Activated CD8-positive, alpha-beta memory T cell treated with anti-CD3 and anti-CD28 coated beads, Interleukin-2, amount 50 U/mL, for 1 hour (primary cell): ENCODE measurements around the gene STIMATE.

ENCODE experiments used
- DNase-seq: peaks from one replicate; pipeline ENCODE4 v3.0.0-alpha.2; 2020; ENCODE audit errors: extremely low read depth

STIMATE gene

DNA sequence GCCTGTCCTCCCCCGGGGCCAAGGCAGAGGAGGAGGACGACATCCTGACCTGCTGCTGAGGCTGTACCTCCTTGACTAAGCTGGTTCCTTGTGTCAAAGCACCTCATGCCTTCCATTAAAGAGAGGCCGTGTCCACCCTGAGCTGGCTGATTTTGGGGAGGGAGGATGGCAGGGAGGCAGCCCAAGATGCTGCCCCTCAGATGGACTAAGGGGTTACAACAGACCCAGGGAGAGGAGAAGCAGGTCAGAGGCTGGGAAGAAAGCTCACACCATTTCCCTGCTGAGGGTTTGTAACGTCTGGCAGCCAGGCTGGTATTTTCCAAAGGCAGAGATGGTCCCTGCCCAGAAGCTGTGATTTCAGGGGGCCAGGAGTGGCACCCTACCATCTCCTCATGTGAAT lies 105.4 kb downstream of the STIMATE start:
- no peak for DNase-seq

DNA sequence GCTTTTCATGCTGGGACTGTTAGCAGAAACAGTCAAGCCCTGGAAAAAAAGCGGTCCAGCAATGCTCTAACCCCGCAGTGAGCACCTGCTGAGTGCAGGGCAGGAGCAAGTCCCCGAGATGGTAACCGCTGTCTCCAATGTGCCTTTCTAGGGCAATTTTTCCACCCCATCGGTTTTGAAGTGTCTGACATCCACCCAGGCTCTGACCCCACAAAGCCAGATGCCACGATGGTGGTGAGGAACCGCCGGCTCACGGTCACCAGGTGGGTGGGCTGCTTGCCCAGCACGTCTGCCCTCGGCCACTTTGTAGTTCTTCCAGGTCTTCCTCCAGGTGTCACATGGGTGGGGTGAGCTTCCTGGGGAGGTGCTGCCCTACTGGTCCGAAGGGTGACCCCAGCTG lies 106.0 kb downstream of the STIMATE start:
- no peak for DNase-seq

DNA sequence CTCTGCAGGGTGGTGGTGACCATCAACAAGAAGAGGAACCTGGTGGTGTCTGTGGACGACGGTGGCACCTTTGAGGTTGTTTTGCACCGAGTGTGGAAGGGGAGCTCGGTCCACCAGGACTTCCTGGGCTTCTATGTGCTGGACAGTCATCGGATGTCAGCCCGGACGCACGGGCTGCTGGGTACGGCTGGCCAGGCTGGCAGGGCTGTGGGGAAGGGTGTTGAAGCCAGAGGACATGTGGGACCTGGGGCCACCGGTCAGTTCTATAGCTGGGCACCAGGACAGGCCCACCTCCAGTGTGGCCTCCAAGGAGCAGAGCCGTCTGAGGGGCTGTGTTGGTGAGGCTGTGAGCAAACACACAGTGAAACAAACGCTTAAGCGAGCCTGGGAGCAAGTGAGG lies 106.6 kb downstream of the STIMATE start:
- no peak for DNase-seq

DNA sequence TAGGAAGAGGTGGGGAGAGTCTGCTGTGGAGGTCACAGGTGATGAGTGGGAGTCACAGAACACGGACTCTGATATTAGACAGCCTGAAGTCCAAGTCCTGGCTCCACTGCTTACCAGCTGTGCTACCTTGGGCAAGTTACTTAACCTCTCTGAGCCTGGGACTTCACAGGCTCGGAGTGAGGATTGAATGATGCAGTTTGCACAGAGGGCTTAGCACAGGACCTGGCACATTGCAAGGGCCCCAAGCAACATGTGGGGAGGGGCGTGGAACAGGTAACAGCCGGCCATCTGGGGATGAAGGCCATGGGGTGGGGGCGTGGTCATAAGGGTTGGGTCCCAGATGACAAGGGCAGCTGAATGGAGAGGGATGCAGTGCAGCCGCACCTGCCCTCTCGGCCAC lies 107.0 kb downstream of the STIMATE start:
- DNase-seq: no peak

DNA sequence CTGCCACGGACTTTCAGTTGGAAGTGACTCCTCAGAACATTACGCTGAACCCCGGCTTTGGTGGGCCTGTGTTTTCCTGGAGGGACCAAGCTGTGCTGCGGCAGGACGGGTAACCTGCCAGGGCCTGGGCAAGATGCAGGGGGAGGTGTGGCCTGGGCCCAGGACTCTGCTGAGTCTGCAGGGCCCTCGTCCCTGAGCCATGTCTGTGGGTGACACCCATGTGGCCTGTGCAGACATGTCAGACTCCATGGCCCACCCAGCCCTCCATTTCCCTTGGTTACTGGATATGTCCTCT lies 107.7 kb downstream of the STIMATE start:
- no peak for DNase-seq

DNA sequence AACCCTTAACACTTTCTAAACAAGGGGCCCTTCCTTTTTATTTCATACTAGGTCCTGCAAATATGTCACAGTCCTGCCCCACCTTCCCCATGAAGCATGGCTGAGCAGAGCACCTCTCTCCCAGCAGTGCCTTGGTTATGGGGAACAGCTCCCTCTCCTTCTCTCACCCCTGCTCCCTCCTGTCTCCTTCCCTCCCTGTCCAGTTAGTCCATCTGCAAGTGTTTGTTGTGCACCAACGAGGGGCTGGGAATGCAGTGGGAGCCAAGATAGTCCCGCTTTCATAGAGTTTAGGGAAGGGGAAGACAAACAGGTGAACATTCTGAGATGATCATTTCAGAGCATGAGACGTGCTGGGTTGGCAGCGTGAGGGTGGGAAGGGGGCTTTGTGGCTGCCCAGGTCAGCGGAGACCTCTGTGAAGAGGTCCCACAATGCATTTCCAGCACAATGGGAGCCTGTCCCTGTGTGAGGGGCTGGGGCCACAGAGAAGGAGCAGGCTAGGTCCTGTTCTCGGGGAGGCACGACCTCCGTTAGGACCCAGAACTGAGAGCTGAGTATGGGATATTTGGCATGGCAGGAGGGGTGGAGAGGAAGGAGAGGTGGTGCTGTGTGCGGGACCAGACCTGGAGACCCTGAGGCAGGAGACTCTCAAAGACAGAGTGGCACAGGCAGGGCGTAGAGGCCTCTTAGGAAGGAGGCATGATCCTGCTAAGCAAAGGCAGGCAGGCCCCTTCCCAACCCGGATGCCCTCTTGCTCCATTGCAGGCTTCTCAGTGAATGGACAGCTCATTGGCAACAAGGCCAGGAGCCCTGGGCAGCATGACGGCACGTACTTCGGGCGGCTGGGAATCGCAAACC lies 108.2 kb downstream of the STIMATE start:
- DNase-seq: no peak

DNA sequence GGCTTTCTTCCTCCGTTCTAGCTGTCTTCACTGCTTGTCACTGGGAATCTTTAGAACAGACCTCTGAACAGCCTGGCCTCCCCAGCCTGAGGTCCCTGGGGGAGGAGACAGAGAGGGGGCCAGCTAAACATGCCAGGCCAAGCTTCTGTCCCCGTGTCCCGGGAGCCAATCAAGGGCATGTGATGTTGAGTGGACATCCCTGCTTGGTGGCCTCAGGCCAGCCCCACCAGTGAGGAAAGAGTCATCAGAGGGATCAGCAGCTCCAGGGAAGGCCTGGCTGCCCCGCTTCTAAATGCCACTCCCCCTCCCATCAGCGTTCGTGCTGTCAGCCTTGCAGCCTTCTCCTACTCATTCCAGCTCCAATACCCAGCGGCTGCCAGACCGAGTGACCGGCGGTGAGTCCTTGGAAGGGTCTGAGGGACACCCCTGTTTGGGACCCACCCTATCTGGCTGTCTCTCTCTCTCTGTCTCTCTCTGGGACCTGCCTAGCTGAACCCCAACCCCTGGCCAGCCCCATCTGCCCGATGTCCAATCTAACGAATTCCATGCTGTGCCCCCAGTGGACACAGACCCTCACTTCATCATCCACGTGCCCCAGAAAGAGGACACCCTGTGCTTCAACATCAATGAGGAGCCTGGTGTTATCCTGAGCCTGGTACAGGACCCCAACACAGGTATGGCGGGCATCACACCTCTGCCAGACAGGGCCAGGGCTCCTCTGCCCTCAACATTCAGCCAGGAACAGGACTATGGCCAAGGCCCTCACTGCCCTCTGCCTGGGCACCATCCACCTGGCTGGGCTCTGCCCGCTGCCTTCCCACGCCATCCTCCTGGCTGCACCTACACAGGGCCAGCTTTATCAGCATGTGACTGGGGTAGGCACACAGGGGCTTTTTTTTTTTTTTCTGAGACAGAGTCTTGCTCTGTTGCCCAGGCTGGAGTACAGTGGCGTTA lies 109.4 kb downstream of the STIMATE start:
- DNase-seq: no peak

DNA sequence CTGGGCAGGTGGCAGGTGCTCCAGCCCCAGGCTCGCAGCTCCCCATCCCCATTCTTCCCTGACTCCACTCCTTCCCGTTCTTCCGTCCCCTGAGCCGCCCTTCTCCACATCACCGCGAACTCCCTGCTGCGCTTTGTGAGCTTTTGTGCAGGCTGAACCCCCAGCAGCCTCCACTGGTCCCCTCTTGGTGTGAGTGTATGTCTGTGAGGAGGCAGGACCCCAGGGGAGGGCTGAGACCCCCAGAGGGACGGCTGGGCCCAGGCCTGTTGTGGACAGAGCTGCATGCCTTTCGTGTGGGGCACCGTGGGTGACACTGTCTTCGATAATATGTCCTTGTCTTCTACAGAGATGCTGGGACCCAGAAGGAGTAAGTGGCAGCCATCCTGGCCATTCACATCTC lies 110.1 kb downstream of the STIMATE start:
- no peak for DNase-seq
